ENCODE measurements around the gene PADI6. TPM values are rescaled to one million over a fixed set of nuclear protein-coding genes. Genes with fewer than 3 reads are reported as not detected.

The PADI6 gene
- total and polyA plus RNA-seq, 9 of the 15 experiments (the other 6 are each of a cell fraction or from before 2014, with no cell fraction given): not detected

GRCh38 chr1:17439250-17440073, 67.5 kb downstream of the PADI6 start, which contains the start of gene RCC2 (continued):
- TF ChIP-seq NEUROD1 (IDR thresholded peaks at IDR 0.05; ENCODE audit: borderline replicate concordance, low read depth, low read length, partially characterized antibody): no peak
- no peak for TF ChIP-seq ZKSCAN1 (IDR thresholded peaks at IDR 0.05; ENCODE audit: low read depth, low read length)
- no peak for TF ChIP-seq RBM15 (IDR thresholded peaks at IDR 0.05; ENCODE audit: insufficient read depth, low read length)
- no peak for TF ChIP-seq ZNF436 (CRISPR knock-in tag; IDR thresholded peaks at IDR 0.05)
- TF ChIP-seq ZSCAN29 (IDR thresholded peaks at IDR 0.05): no peak
- 0 out of 2 replicates have a peak, but pooled peaks have one; percentile 31 for TF ChIP-seq KDM2B (CRISPR knock-in tag; IDR thresholded peaks at IDR 0.05)
- TF ChIP-seq NBN (IDR thresholded peaks at IDR 0.05; ENCODE audit: low read depth): peak; percentile 44; the same call in 1 of the 2 replicates
- TF ChIP-seq NFE2 (IDR thresholded peaks at IDR 0.05; ENCODE audit: low read depth): no peak
- TF ChIP-seq ZBTB26 (CRISPR knock-in tag; IDR thresholded peaks at IDR 0.05): no peak
- no peak for TF ChIP-seq ZNF444 (CRISPR knock-in tag; IDR thresholded peaks at IDR 0.05)
- TF ChIP-seq SPI1 (IDR thresholded peaks at IDR 0.05; ENCODE audit: borderline replicate concordance, low read depth, low read length): 0 out of 2 replicates have a peak, but pooled peaks have one; percentile 6
- peak; percentile 75 for TF ChIP-seq ZNF592 (IDR thresholded peaks at IDR 0.05)
- no peak for TF ChIP-seq TGIF2 (CRISPR knock-in tag; IDR thresholded peaks at IDR 0.05)
- TF ChIP-seq MECOM (CRISPR knock-in tag; IDR thresholded peaks at IDR 0.05): no peak
- TF ChIP-seq ZNF699 (CRISPR knock-in tag; IDR thresholded peaks at IDR 0.05; ENCODE audit: insufficient replicate concordance): no peak
- TF ChIP-seq C11orf30 (IDR thresholded peaks at IDR 0.05; ENCODE audit: low read depth): no peak
- TF ChIP-seq RAD21 (CRISPR knock-in tag; conservative IDR thresholded peaks at IDR 0.05 in 1 of 2, IDR thresholded peaks at IDR 0.05 in 1 of 2): no peak
- TF ChIP-seq HMGXB4 (CRISPR knock-in tag; IDR thresholded peaks at IDR 0.05): no peak
- TF ChIP-seq HLTF (IDR thresholded peaks at IDR 0.05): 0 out of 2 replicates have a peak, but pooled peaks have one; percentile 19
- peak; percentile 95 for TF ChIP-seq SAFB (IDR thresholded peaks at IDR 0.05; ENCODE audit: borderline replicate concordance, low read depth, low read length)
- no peak for TF ChIP-seq NFIX (CRISPR knock-in tag; IDR thresholded peaks at IDR 0.05; ENCODE audit: low read depth)
